ENCODE measurements around the gene ANKRD66.
"Not testable (repeated sequence)": the region's sequence is repeated elsewhere in the genome, so short reads cannot be mapped to it uniquely, and the experiment has no call there.

ANKRD66 gene

DNA sequence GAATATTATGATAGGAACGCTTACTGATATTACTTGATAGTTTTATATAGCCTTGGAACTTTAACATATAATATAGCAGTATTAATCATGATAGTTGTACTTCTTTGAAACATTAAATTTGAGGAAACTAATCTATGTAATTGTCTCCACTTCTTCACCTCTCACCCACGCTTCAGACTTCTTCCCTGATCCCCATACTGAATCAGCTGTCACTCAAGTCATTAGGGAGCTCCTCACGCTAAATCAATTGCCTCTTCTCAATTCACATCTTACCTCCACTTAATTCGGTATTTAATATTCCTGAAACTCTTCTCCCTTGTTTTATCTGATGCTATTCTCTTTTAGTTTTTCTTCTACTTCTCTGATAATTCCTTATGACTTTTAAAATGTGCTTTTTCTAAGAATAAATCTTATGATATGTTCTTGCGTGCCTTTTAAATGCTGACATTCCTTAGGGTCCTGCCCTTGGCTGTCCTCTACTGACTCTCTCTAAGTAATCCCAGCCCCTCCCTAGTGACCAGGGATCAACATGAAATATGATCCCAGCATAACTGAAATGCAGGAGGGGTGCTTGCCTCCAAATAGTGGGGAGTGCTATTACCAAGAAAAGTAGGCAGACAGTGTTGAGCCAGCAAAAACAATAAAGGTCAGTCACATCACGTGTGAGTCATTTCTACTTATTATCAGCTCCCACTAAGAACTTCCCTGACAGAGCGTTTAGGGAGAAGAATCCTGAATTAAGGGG, 9.9 kb downstream of the ANKRD66 start:
- DNase-seq: no peak

DNA sequence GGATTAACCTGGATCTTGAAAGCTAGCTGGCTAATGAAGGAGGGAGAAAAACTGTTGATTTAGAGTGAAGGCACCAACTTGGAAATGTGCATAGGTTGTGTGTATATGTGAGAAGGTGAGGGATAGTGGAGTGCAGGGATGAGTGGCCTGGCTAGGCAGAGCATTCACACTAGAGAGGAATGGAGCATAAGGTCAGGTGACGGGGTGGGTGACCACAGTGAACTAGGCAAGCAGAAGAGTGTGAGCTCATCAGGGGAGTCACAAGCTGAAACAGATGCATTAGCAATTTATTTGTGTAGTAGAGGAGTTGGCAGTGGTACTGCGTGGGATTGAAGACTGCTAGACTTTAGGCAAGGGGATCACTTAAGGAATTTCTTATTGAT, 10.5 kb downstream of the ANKRD66 start:
- DNase-seq: no peak

DNA sequence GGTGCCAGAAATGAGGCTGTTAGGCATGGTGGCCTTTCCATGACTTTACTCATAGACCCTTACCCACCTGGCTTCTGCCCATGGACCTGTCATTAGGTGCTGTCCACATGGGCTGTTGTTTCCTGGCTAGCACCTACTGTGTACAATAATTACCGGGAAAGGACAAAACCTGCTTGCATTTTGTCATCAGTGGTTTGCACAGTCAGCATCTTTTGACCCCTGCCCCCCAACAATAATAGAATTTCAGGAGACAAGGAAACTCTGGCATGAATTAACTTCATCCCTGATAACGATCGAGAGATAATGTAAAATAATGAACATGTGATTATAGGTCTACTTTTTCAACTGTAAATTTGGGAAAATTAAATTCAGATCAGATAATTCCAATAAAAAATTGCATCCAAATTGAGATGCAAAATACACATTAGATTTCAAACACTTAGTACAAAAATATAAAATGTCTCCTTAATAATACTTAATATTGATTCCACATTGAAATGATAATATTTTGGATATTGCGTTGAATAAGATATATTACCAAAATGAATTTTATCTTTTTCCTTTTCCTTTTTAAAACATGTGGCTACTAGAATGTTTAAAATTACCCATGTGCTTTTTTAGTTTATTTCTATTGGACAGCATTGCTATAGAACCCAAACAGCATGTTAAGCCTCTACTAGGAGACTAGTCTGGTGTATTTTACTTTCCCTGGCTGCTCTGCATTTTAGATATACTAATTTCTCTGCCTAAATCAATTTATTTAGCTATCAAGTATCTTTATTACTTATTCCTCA, 12.4 kb downstream of the ANKRD66 start:
- no peak for DNase-seq

DNA sequence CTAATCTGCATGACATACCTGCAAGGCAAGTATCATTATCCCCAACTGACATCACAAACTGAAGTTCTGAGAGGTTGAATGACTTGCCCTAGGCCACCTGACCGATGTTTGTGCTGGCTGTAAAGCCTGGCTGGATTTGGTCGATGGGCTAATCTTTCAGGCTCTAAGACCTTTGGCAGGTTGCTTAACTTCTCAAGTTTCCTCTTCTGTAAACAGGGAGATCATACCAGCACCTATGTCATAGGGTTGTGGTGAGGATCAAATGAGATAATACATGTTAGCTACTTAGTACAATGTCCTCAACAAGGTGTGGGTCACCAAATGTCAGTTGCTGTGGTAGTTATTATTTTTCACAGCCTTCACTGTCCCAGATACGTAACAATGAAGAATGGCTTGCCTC, 14.2 kb downstream of the ANKRD66 start:
- no peak for DNase-seq

DNA sequence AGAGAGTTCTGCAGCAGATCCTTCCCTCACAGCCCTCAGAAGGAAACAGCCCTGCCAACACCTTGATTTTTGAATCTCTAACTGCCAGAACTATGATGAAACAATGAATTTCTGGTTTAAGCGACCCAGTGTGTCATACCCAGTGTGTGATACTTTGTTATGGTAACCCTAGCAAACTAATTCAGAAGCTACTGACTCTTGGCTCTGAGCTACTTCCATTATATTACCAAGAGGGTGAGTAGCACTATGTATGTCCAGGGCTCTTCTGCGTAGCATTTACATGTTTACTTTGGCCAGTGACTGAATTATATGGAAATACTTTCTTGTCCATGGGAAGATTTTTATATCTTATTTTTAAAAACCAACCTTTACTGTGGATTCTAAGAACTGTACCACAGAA, 16.7 kb downstream of the ANKRD66 start:
- no peak for DNase-seq

DNA sequence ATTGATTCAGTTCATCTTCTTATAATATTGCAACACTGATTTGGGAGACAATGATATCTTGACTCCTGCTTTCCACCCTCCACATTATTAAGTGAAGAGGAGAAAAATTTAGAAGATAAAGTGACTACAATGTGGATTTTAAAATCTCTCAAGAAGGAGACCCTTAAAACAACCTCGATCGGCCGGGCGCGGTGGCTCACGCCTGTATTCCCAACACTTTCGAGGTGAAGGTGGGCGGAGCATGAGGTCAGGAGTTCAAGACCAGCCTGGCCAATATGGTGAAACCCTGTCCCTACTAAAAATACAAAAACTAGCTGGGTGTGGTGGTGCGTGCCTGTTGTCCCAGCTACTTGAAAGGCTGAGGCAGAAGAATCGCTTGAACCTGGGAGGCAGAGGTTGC, 17.5 kb downstream of the ANKRD66 start:
- not testable (repeated sequence) for DNase-seq

DNA sequence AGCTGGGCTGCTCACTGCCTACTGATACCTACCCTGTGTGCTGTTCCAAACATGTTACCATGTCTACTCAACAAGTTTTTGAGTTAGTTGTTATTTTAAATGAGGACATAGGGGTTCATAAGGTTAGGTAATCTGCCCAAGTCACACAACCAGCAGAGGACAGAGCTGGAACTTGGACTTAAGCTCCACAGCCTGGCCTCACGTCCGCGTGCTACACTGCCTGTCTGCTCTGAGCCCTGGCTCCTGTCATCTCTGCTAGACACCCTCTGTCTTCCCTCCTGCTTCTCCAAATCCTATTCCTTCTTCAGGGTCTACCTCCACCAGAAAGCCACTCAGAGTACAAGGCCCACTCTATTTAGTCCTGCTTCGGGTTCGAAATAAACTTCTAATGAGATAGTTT, 18.2 kb downstream of the ANKRD66 start:
- DNase-seq: no peak

DNA sequence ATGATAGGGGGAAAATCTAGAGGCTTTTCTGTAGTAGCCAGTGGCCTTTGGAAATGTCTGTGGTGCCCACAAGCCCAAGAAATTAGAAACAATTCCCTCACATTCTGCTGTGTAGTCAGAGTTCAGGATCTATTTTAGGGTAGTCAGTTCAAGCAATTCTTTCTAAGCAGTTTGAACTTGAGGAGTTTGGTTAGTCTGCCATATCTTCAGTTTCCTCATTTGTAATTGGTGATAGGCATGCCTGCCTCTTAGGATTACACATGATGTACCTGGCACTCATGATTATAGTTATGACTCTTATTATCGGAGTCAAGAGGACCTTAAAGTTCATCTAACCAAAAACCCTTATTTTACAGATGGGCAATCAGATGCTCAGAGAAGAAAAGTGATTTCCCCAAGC, 25.3 kb downstream of the ANKRD66 start:
- no peak for DNase-seq

DNA sequence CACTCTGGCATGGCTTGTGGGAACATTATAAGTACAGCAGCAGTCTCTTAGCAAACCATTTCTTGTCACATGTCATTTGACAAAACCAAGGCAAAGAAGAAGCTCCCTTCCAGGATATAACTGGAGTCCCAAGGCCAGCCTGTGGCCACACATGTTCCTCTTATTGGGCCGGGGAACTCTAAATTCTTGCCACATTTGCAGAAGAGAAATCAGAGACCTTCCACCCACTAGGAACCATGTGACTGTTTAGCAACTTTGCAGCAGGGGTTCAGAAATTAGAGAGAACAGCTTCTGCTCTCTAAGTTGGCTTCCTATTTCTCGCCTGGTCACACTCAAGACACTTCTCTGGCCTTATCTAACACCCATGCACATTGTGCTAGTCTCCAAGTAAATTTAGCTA, 26.0 kb downstream of the ANKRD66 start:
- no peak for DNase-seq

DNA sequence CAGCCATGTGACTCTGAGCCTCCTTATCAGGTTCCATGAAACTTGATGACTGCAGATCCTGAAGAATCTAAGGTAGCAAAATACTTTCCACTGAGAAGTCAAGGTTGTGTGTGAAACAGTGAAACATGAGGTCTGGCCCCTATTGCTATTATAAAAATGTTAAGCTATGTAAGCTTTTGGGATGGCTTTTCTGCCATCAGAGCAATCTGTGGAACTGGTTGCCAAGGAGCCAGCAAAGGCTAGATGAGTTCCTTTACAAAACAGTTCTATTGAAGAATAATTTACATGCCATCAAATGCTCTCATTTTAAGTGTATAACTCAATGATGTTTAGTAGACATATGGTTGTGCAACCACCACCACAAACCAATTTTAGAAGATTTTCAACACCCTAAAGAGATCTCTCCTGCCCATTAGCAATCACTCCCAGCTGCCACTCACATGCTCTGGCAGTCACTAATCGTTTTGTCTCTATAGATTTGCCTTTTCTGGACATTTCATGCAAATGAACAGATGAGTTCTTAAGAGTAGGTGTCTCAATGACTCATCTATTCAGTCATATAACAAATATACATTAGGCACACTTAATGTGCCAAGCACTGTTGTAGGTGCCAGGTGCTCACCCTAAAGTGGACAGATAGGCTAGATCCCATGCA, 26.6 kb downstream of the ANKRD66 start:
- DNase-seq: no peak

DNA sequence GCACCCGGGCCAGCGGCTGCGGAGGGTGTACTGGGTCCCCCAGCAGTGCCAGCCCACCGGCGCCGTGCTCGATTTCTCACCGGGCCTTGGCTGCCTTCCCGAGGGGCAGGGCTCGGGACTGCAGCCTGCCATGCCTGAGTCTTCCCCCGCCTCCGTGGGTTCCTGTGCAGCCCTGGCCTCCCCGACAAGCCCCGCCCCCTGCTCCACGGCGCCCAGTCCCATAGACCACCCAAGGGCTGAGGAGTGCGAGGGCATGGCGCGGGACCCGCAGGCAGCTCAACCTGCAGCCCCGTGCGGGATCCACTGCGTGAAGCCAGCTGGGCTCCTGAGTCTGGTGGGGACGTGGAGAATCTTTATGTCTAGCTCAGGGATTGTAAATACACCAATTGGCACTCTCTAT, 28.0 kb downstream of the ANKRD66 start:
- DNase-seq: not testable (repeated sequence)

DNA sequence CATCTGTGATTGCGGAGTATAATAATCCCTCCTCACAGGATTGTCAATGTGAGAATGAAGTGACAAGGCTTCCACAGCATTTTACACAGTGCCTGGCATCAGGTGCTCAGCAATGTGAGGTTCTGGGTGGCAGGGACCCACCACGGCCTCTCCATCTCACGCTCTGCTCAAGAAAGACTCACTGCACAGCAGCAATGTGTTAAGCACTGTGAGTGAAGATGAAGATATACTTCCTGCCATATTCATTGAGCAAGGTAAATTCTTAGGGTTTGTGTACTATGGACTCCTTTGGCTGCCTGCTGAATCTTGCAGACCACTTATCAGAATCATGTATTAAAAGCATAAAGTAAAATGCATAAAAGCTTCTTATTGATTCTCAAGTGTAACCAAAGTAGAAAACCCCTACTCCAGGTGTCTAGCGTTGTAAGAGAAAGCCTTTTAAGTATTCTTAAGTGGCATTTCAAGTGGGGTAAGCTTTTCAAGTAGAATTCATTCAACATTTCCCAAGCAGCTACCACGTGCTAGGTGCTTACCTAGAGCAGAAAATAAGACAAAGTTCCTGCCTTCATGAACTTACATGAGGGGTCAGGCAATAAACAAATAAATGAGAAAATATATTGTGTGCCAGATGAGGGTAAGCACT, 29.5 kb downstream of the ANKRD66 start:
- DNase-seq: no peak

DNA sequence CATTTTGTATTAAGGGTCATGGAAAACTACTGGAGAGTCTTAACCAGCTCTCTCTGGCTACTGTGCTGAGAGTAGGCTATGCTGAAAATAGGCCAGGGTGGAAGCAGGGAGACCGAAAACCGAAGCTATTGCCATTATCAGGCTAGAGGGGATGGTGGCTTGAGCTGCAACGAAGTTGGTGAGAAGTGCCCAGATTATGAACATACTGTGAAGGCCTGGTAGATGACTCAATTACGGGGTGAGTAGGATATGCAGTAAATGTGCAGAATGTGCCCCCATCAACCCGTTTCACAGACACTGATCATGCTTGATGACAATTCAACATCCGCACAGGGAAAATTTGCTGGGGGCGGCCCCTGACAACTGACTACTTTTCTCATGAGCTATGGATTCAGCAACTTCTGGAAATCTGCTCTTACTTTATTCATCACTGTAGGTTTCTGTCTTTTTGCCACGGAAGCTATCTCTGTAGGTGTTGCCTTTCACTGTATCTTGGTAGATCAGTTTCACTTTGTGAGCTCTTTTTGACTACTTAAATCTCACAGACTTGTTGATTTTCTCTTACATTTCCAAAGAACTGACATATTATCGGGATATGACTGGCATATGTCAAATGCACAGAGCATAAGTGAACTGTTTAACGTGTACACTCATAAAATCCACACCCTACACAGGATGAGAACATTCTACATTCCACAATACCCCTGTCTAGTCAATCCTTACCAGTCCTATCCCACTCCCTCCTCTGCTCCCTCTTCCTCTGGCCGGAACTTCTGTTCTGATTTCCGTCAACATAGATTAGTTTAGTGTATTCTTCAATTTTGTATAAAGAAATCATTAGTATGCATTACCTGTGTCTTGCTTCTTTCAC, 31.0 kb downstream of the ANKRD66 start:
- DNase-seq: no peak

DNA sequence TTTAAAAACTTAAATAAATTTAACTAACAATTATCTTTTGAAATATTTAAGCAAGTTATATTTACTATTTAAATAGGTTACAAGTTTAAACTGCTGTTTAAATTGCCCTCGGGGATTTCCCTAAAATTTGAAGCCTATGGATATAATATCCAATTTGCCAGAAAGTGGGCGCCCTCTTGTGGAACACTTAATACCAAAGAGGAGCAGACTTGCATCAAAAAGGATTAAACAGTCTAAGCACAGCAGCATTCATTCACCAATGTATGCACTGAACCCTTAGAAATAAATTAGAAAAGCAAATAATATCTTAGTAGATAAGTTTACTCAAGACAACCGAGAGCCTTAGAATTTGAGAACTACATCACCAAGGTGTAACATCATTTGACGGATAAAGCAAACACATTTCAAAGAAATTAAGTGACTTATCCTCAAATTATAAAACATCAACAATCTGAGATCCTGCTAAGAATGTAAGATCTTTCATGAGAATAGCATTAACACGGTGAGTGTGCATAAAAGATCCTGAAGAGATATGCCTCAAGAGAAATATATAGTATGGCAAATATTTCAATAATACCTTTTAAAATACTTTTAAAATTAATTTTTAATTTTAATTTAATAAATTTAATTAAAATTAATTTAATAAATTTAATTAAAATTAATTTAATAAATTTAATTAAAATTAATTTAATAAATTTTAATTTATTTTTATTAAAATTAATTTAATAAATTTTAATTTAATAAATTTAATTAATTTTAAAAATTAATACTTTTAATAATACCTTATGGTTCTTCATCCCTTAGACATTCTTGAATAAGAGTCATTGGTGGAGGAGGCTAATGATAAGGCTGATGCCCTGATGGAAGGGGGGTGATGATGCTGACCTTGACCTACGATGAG, 35.0 kb downstream of the ANKRD66 start:
- DNase-seq: no peak

DNA sequence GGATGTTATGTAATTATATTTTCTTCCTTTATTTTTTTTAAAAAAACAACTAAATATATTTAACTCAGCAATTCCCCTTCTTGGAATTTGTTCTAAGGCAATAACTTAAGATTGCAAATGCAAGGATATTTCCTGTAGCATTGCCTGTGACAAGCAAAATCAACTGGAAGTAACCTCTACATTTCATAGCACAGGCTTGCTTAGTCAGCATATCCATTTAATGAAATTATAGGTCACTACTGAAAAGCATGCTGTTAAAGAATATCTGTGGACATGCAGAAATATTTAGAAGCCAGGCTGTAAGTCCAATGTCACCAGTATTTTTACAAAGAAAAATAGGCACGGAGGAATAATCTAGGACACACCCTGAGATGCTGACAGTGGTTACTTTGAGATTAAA, 37.8 kb downstream of the ANKRD66 start:
- DNase-seq: no peak

DNA sequence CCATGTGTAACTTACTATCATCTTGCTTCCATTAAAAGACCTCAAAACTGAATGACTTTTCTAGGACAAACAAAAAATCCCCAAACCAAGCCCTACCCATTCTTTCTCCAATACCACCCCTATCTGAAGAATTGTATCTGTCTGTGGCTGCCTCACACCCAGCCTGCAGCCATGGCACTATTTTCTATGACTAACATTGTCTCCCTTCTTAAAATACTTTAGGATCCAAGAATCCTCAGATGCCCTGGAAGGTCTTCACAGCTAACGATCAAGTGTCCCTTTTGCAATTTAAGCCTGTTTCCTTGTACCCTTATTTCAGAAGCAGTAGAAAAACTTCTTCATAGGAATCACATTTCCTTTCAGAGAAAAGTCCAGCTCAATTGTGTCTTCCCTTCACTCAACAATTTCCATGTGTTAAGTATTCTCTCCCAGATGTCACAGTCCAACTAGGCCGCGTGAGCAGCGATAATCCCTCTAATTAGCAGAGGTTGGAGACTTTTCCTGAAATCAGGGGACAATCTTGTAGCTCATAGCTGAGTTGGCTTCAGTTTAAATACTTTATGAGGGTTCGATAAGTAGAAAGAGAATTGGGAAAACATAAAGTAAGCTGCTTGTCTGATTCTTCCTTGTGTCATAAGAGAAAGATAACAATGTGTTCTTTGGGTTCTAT, 41.3 kb downstream of the ANKRD66 start:
- no peak for DNase-seq

DNA sequence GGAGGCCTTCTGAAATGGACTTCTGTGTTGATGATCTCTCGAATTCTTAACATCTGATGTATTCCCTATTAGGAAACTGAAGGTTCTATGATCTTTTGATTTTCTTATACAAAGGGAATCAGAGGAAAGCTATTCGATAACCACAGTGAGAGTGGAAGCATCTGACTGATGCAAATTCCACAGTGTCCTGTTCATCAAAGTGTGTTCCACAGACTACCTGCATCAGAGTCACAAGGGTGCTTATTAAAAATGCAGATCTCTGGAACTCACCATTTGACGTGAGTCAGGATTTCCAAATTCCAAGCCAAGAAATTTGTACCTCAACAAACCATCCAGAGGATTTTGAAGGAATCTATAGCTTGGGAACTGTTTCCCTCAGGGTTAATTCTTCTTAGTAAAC, 42.1 kb downstream of the ANKRD66 start:
- no peak for DNase-seq

DNA sequence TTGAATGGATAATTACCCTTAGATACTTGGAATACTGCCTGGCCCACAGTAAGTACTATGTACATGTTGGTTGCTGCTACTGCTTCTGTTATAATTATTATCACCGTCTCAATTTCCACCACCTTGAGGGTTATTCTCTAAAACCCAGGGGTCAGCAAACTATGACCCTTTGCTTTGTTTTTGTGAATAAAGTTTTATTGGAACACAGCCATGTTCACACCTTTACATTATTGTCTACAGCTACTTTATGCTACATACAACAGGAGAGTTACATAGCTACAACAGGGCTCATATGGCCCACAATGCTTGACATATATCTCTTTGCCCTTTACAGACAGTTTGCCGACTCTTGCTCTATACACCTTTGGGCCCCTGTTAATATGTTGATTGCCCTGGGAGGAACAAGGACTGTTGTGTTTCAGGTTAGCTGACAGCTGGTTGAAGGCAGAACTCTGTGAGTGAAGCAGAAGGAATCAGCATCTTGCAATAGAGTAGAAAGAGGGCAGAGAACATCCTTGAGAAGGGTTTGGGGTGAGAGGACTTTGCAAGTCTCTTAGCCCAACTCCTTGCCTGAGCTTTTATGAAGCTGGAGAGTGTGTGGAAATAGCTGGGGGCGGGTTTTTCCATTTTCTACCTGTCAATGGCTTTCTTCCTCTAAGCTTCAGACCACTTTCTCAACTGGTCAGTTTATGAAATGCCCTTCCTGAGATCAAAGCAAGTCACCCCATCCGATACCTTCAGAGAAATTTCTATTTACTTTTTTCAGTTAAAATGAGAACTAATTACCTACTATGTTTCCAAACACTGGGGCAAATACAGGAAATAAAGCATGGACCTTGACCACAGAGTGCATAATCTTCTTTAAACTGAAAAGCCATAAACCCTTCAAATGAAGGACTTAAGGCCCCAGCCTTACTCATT, 43.0 kb downstream of the ANKRD66 start:
- DNase-seq: no peak

DNA sequence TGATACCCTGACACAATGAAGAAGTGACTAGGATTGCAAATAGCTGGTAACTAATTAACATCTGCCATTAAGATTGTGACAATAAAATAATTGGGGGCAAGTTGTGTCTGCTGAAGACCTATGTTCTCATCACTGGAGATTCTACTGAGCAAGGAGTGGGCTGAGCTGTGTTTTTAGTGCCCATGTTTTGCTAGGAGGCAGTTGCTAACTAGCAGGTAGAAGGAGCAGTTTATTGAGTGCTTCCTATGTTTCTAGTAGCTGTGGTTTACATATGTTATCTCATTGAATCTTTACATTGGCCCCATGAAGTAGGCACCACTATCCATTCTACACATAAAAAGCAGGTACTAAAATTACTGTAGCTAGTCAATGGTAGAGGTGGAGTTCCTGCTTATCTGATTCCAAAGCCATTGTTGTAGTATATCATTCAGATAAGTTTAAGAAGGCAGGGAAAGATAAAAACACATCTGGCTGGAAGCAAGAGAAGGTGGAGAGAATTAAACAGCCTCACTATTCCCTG, 43.7 kb downstream of the ANKRD66 start:
- no peak for DNase-seq
